HG03558 (cell line): Measurements from ENCODE around the gene TMEM247.

ENCODE experiments used
- ATAC-seq: cut with Tn5 transposase; IDR thresholded peaks from one replicate; pipeline ENCODE4 v1.9.1; 2021; ENCODE audit warnings: moderate number of reproducible peaks; ENCODE audit not compliant: unreplicated experiment; ENCODE audit errors: extremely low read depth

Gene TMEM247

GRCh38 chr2:46479265-46479664 lies at the start of gene TMEM247:
TMEM247 (plus strand) TSS chr2:46479565.
- no peak for ATAC-seq

DNA sequence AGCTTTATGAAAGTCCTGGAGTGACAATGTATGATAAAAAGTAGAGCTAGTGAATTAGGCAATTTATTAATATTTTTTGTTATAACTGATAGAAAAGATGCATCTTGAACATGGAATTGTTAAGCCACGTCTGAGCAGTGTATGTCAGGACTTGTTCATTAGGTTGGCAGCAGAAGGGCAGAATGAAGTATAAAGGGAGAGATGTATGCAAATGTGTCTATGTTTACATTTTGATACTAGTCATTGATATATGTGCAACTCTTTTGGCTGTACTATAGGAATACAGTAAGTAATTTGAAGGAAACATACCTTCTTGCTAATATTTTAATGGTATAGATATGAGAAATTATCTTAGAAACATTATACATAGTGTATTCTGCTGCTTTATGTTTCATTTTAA lies 49.0 kb upstream of the TMEM247 start:
- no peak for ATAC-seq

DNA sequence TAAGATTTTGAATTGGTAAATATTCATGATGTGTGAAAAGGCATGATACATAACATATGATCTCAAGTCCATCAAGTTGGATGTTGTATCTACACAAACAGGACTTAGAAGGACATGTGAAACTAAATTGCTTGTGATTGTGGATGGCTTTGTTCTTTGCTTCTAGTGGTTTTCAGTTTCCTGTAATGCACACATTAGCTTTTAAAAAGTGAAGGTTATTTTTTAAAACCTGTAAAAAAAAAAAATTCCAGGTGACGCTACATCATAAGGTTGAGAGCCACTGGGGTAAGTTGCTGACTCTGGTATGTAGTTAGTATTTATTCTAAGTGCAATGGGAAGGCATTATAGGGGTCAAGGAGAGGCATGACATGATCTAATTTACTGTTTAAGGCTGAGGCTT lies 48.4 kb upstream of the TMEM247 start:
- no peak for ATAC-seq

GRCh38 chr2:46431481-46432235 lies 47.7 kb upstream of the TMEM247 start:
- ATAC-seq, result no peak

DNA sequence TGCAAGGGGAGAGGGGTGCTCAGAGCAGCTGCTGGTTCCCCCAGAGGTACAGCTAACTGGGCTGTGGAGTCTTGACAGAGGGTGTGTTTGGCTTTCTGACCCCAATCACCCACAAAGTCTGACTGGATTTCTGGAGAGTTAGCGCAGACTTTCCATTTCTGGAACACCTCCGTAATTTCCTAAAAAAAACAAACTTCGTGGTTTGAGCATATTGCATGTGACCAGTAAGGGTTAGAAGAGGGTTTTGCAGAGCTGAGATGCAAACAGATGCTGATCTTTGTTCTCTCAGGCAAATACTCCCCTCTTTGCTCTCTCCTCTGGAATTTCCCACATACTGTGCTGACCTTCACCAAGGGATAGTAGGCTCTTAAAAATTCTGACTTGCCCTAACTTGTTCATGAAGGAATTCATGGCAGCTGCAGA lies 44.5 kb upstream of the TMEM247 start:
- no peak for ATAC-seq

DNA sequence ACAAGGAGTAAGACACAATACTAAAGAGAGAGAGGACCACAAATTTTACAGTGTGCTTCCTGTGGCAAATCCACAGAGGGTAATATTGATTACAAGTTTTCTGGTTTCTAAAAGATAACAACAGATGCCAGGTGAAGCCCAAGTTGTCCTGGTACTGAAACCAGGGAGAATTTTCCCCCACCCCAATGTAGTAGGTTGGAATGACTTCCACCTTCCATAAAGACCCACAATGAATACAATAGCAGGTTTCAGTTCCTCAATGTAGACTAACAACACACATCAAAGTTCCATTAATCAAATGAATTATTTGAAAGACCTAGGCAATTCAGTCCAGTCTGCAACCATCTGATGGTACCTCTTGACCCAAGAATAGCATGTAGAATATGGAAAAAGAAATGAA lies 44.0 kb upstream of the TMEM247 start:
- ATAC-seq, result no peak

DNA sequence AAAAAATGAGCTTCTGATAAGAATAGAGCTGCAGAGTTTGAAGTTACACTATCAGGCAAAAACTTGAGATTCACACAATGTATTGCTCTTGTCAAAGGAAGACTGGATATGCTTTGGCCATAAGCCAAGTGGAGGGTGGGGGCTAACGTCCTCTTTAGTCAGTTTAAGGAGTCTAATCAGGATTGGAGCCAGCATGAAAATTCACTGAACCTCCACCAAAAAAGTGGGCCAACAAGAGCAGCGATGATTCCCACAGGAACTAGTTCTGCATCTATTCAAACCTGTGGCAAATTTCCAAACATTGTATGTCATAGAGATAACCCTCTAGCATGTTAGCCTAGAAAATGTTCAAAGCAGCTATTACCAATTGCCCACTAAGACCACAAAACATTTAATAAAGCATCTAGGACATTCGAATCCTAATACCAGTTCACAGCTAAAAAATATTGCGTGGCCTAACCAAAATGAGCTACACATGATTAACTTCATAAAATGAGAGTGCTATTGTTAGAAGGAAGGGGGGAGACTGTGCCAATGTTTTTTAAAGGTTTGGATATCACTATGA lies 43.5 kb upstream of the TMEM247 start:
- ATAC-seq, result no peak

DNA sequence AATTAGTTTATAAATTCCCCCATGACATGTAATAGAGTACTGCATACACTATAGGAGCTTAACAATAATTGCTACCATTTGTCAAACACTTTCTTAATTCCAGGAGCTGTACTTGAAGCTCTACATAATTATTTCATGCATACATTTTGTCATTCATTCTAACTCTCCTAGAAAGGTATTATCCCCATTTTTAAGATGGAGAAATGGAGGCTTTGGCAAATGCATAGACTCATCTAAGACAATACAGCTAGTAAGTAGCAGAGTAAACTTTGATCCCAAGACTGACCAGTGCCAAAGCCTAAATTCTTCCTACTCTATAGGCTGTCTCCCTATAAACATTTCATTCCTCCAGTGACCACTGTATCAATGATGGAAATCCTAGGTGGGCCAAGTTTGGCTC lies 42.6 kb upstream of the TMEM247 start:
- no peak for ATAC-seq

DNA sequence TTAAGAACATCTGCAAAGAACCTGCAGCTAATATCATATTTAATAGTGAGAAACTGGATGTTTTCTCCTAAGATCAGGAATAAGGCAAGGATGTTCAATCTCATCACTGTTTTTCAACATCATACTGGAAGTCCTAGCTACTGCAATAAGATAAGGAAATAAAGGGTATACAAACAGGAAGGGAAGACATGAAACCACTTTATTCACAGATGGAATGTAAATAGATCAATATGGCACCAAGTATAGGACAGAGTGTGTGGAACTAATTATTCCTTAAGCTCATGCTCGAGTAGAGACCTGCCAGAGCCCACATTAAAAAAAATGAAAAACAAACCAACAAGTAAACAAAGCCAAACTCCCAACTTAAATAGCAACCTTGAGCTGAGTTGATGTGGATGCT lies 41.3 kb upstream of the TMEM247 start:
- ATAC-seq, result no peak

GRCh38 chr2:46438794-46439193 lies 40.6 kb upstream of the TMEM247 start:
- ATAC-seq, result no peak

DNA sequence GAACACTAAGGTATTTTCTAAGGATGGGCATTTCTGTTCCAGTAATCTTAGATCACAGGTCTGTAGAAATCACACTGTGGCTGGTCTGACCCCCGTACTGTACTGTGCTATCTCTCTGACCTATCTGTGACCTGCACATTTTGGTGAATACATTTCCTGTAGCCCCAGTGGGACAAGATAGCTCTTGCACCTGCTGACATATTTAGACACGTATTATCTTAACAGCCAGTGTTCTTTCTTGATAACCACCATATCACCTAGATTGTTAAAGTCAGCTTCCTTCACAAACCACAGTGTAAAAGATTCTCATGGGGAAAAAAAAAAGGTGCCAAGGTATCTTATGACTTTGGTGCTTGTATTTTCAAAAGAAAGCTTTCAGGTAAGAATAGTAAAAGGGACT lies 39.8 kb upstream of the TMEM247 start:
- no peak for ATAC-seq

GRCh38 chr2:46441838-46442712 lies 37.3 kb upstream of the TMEM247 start:
- ATAC-seq, result no peak

DNA sequence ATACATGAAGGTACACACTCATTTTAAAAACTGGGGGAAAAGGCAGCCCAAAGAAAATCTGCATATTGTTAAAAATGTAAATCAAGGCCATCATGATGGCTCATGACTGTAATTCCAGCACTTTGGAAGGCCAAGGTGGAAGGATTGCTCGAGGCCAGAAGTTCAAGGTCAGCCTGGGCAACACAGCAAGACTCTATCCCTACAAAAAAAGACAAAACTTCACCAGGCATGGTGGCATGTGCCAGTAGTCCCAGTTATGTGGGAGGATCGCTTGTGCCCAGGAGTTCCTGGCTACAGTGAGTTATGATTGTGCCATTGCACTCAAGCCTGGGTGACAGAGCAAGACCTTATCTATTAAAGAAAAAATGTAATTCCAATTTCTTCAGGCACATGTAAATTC lies 34.6 kb upstream of the TMEM247 start:
- no peak for ATAC-seq

DNA sequence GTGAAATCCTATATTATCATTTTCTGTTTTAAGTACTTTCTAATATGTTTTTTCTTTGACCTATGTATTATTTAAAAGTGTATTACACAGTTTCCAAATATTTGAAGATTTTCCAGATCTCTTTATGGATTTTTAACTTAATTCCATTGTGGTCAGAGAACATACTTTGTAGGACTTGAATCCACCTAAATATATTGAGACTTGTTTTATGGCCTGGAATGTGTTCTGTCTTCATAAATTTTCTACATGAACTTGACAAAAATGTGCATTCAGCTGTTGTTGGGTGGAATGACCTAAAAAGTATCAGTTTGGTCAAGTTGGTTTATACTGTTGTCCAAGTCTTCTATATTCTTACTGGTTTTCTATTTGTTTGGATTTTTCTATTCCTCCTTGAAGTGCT lies 33.8 kb upstream of the TMEM247 start:
- ATAC-seq, result no peak

GRCh38 chr2:46446871-46447568 lies 32.3 kb upstream of the TMEM247 start:
- ATAC-seq, result no peak

DNA sequence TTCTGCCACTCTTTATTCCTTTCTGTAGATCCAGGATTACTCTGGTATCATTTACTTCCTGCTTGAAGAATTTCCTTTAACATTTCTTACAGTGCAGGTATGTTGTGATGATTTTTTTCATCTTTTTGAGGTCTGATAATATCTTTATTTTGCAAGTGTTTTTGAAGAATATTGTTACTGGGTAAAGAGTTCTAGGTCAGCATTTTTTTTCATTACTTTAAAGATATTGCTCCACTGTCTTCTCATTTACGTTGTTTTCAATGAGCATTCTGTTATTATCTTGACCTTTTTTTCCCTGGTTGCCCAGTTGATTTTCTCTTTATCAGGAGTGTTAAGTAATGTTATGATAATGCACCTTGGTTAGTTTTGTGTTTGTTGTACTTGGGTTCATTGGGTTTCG lies 31.7 kb upstream of the TMEM247 start:
- ATAC-seq, result no peak

- no peak for ATAC-seq
Observed at GRCh38 chr2:46448111-46448510, 31.3 kb upstream of the TMEM247 start.

DNA sequence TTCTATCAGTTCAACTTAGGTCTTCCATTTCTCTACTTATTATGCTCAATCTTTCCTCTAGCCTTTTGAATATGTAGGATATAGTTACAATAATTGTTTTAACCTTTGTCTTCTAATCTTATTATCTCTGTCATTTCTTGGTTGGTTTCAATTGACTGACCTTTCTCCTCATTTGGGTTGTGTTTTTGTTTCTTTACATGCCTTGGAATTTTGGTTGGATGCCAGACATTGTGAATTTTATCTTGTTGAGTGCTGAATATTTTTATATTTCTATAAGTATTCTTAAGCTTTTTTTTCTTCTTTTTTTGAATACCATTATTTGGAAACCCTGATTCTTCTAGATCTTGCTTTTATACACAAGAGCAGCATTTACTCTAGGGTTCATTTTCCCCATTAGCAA lies 30.7 kb upstream of the TMEM247 start:
- ATAC-seq, result no peak

GRCh38 chr2:46449700-46450099 lies 29.7 kb upstream of the TMEM247 start:
- no peak for ATAC-seq

- ATAC-seq, result no peak
Observed at GRCh38 chr2:46451131-46451711, 28.1 kb upstream of the TMEM247 start.
